Lower leg skin (tissue), 4 donors: ENCODE data around the gene SMIM13. TPM values are rescaled to one million over a fixed set of nuclear protein-coding genes. Genes with fewer than 3 reads are reported as not detected.

ENCODE experiments used
- DNase-seq, 2 donors: peaks; one replicate each; pipeline ENCODE4 v3.0.0-alpha.2; 2019; ENCODE audit warnings: low spot score in 2 of 2
- H3K4me3 ChIP-seq: fragments of 200-600 bp; sonication (generic); 2 replicates; pipeline ENCODE4 v1.5.1; 2017; ENCODE audit warnings: mild to moderate bottlenecking, low read depth; ENCODE audit not compliant: poor library complexity, severe bottlenecking
- POLR2A ChIP-seq, 2 donors: fragments of 450-650 bp; IDR thresholded peaks; one replicate each; pipeline ENCODE4 v1.6.1; 2016 to 2017; ENCODE audit warnings: antibody characterized with exemption in 2 of 2, mild to moderate bottlenecking in 1 of 2, moderate library complexity in 1 of 2
- WGBS, 2 donors: methylation state at CpG; one replicate each; pipeline ENCODE4 v1.1.5; 2018; 5-methylcytosine and 5-hydroxymethylcytosine counted together
- intact Hi-C: fragments of 100-400 bp; cut with DNase I; formaldehyde crosslinking; loops from one replicate; pipeline ENCODE4 v1.15.0; 2023; ENCODE audit warnings: low total_unique reads
- total RNA-seq, 4 donors: library from RNA; depleted of rRNA; stranded (reverse); fragments of >200 nt; gene quantifications; one replicate each; pipeline ENCODE4 v1.1.0, GENCODE V29; 2016
- TF ChIP-seq, protein P1 (sequence below), 3 donors: fragments of 450-650 bp; IDR thresholded peaks; one replicate each; pipeline ENCODE4 v1.5.1; 2016; ENCODE audit warnings: antibody characterized with exemption in 3 of 3, mild to moderate bottlenecking in 3 of 3, moderate library complexity in 2 of 3

Gene SMIM13
- total RNA-seq, 4 donors from 2014 or later, result 7.6 to 13.9 (median 10.2) TPM

DNA sequence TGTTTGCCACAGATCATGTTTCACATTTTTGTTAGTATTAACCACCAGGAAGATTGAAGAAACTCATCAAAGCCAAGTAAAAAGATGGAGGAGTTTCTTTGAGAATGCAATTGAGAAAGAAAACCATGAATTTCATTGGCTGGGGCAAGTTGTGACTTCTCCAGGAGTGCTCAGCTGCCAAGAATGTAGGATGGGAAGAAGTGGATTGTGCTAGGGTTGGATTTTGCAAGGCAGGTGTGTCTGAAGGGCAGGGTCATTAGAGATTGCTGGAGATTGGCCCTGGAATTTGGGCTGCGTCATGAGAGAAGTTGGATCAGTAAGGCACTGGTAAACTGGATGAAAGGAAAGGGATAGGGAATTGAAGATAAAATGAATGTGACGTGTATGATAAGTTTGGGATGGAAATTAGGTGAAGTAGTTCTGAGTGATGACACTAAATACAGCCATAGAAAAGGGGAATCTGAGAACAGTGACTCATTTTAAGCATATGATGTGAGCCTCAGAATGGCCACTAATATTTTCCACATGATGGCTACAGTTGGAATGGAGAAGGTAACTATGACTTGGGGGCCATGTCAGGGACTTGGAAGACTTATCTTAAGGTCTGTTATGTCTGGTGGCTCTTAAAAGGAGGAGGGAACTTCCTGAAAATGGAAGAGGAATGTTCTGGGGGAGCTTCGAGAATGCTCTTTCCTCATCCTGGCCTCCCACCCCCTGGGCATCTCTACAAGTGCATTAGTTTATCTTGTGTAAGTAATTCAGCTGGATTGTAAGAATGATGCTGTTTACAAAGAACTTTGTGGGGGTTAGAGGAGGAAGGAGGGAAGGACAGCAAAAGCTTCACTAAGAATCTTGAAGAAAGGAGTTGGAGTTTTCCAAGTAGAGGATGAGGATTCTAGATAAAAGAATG lies 45.7 kb downstream of the SMIM13 start:
- H3K4me3 ChIP-seq, result no peak overlapping the region
- 54 to 72% methylated on average over 3 of the region's 3 CpGs for WGBS, 2 donors
- peak in 1 of 2 donors; percentile 60 for DNase-seq
- TF ChIP-seq, protein P1, sequence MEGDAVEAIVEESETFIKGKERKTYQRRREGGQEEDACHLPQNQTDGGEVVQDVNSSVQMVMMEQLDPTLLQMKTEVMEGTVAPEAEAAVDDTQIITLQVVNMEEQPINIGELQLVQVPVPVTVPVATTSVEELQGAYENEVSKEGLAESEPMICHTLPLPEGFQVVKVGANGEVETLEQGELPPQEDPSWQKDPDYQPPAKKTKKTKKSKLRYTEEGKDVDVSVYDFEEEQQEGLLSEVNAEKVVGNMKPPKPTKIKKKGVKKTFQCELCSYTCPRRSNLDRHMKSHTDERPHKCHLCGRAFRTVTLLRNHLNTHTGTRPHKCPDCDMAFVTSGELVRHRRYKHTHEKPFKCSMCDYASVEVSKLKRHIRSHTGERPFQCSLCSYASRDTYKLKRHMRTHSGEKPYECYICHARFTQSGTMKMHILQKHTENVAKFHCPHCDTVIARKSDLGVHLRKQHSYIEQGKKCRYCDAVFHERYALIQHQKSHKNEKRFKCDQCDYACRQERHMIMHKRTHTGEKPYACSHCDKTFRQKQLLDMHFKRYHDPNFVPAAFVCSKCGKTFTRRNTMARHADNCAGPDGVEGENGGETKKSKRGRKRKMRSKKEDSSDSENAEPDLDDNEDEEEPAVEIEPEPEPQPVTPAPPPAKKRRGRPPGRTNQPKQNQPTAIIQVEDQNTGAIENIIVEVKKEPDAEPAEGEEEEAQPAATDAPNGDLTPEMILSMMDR (IDR thresholded peaks at IDR 0.05), result no peak
- no peak for TF ChIP-seq POLR2A (IDR thresholded peaks at IDR 0.05)
- intact Hi-C loops, result no loop called here

DNA sequence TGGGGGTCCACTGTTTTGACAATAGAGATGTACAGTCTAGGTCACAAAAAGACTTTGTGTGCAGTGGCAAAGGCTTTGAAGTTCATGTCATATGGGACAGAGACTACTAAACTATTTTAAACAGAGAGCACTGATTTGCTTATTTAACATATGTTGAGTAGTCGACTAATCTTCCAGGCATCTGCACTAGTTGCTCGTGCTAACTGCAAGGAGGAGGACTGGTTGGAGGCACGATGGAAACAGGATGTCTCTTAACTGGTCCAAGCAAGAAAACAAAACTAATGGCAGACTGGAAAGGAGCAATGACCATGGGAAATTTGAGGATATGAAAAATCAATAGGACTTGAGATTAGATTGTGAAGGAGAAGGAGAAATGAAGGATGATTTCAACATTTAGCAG lies 46.4 kb downstream of the SMIM13 start:
- 47 to 61% methylated on average over 3 of the region's 3 CpGs for WGBS, 2 donors
- TF ChIP-seq, protein P1 (IDR thresholded peaks at IDR 0.05), result no peak
- no peak for TF ChIP-seq POLR2A (IDR thresholded peaks at IDR 0.05)
- H3K4me3 ChIP-seq, result no peak overlapping the region
- DNase-seq, result no peak
- intact Hi-C loops, result no loop called here

DNA sequence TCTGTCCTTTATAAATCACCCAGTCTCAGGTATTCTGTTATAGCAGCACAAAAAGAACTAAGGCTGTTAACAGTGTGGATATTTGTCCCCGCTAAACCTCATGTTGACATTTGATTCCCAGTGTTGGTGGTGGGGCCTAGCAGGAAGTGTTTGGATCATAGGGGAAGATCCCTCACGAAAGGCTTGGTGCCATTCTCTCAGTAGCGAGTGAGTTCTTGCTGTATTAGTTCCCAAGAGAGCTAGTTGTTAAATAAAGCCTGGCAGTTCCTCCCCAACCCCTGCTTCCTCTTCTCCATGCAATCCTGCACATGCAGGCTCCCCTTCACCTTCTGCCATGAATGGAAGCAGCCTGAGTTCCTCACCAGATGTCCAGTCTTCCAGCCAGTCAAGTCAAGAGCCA lies 47.7 kb downstream of the SMIM13 start:
- intact Hi-C loops, result no loop called here
- TF ChIP-seq, protein P1 (IDR thresholded peaks at IDR 0.05), result no peak
- no peak for TF ChIP-seq POLR2A (IDR thresholded peaks at IDR 0.05)
- H3K4me3 ChIP-seq, result no peak overlapping the region
- WGBS, 2 donors, result 85 to 91% methylated on average over 3 of the region's 3 CpGs
- no peak for DNase-seq

DNA sequence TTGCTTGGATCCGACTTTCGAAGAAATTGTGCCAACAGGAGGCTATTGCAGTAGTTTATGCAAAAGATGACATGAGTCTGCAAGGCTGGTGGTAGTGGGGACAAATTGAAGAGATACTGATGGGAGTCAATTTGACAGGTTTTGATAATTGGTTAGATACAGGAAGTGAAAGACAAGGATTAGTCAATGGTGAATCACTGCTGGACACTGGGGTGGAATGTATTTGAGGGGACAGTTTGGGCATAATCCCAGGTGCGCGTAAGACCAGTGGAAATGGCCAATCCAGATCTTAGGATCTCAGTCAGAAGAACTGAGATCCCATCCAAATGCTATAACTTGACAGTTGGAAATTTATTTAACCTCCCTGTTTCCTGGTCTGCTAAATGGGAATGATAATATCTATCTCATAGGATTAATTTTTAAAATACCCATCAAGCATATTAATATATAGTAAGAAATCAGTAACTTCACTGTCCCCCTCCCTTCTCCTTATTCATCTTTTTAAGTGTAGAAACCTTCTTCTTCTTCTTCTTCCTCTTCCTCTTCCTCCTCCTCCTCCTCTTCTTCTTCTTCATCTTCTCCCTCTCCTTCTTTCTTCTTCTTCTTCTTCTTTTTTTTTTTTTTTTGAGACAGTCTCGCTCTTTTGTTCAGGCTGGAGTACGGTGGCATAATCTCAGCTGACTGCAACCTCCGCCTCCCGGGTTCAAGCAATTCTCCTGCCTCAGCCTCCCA lies 48.8 kb downstream of the SMIM13 start:
- WGBS, 2 donors, result 95 to 96% methylated on average over 8 of the region's 8 CpGs
- H3K4me3 ChIP-seq, result no peak overlapping the region
- no peak for DNase-seq
- intact Hi-C loops, result no loop called here
- TF ChIP-seq, protein P1 (IDR thresholded peaks at IDR 0.05), result no peak
- no peak for TF ChIP-seq POLR2A (IDR thresholded peaks at IDR 0.05)

- intact Hi-C loops, result loop anchor here (2.0 kb wide), 1 partner anchor 353 kb away; no protein-coding TSS in a partner anchor
- 40 to 48% methylated on average over 10 of the region's 10 CpGs for WGBS, 2 donors
- no peak overlapping the region for H3K4me3 ChIP-seq
- TF ChIP-seq POLR2A (IDR thresholded peaks at IDR 0.05), result no peak
- TF ChIP-seq, protein P1 (IDR thresholded peaks at IDR 0.05), result no peak
- DNase-seq, result peak; percentile 90 to 95
These were observed 50.0 kb downstream of the SMIM13 start for GRCh38 chr6:11143394-11144371.
